PC-3 (cell line): ENCODE data around the gene APOL1.
"Not testable (repeated sequence)": the region's sequence is repeated elsewhere in the genome, so short reads cannot be mapped to it uniquely, and the experiment has no call there.

Experiments
- EZH2phosphoT487 ChIP-seq: fragments of 300-600 bp; sonication (generic); IDR thresholded peaks from 2 replicates; pipeline ENCODE4 v1.6.1; 2018; ENCODE audit warnings: mild to moderate bottlenecking, antibody characterized with exemption, low read length, borderline replicate concordance
- TF ChIP-seq, protein P1 (sequence below): fragments of 300-600 bp; sonication (generic); conservative IDR thresholded peaks from 2 replicates; pipeline ENCODE4 v1.5.1; 2017; ENCODE audit warnings: antibody characterized with exemption, low read depth, mild to moderate bottlenecking, low read length

GRCh38 chr22:36229649-36230048, 23.3 kb upstream of the APOL1 start:
- TF ChIP-seq, protein P1, sequence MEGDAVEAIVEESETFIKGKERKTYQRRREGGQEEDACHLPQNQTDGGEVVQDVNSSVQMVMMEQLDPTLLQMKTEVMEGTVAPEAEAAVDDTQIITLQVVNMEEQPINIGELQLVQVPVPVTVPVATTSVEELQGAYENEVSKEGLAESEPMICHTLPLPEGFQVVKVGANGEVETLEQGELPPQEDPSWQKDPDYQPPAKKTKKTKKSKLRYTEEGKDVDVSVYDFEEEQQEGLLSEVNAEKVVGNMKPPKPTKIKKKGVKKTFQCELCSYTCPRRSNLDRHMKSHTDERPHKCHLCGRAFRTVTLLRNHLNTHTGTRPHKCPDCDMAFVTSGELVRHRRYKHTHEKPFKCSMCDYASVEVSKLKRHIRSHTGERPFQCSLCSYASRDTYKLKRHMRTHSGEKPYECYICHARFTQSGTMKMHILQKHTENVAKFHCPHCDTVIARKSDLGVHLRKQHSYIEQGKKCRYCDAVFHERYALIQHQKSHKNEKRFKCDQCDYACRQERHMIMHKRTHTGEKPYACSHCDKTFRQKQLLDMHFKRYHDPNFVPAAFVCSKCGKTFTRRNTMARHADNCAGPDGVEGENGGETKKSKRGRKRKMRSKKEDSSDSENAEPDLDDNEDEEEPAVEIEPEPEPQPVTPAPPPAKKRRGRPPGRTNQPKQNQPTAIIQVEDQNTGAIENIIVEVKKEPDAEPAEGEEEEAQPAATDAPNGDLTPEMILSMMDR = not testable (repeated sequence)
- TF ChIP-seq EZH2phosphoT487 = not testable (repeated sequence)
